SKM-1 (cell line): ENCODE results near the gene DUS4L.
A peak's percentile ranks its signal among the peaks of the same experiment; 100 is the strongest.

ENCODE experiments used
- DNase-seq: peaks from one replicate; lab custom pipeline; 2025; ENCODE audit not compliant: unreplicated experiment; lab: John Stamatoyannopoulos, UW

The DUS4L gene

GRCh38 chr7:107613439-107613838, 49.7 kb downstream of the DUS4L start:
- DNase-seq = no peak

- no peak for DNase-seq
These were observed 50.2 kb downstream of the DUS4L start for GRCh38 chr7:107613948-107614347.

GRCh38 chr7:107614425-107614824, 50.7 kb downstream of the DUS4L start:
- DNase-seq = no peak

GRCh38 chr7:107615910-107616680, 52.3 kb downstream of the DUS4L start:
- DNase-seq = no peak

GRCh38 chr7:107622429-107622828, 58.7 kb downstream of the DUS4L start:
- DNase-seq = peak; percentile 90

GRCh38 chr7:107622894-107623293, 59.1 kb downstream of the DUS4L start:
- no peak for DNase-seq

GRCh38 chr7:107627002-107627401, 63.2 kb downstream of the DUS4L start:
- no peak for DNase-seq
